CD4-positive, alpha-beta T cell treated with Interleukin-4 for 1 hour (primary cell): Measurements from ENCODE around the gene DPP4.
A peak's percentile ranks its signal among the peaks of the same experiment; 100 is the strongest.

Source experiments
- DNase-seq, 2 donors: peaks; one replicate each; pipeline ENCODE4 v3.0.0-alpha.2; 2020 to 2022

The DPP4 gene

GRCh38 chr2:162016080-162016479, 57.9 kb downstream of the DPP4 start:
- no peak for DNase-seq

DNA sequence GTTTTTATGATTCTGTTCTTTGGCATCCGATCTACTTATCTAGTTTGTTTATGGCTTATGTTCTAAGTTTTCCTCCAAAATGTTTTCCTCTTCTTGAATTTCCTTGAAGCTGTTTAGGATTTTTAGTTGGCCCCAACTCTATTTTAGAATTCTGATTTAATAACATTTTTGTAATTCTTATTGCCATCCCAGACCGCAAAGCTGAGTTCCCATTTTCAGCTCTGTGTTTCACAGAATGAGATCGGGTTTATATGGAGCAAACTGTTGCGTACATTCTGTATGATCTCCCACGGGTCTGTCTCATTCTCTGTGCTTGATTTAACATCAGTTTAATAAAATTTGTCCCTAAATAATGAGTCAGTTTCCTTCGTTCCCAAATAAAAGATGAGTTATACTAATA, 59.3 kb downstream of the DPP4 start:
- no peak for DNase-seq

GRCh38 chr2:162013514-162014475, 60.2 kb downstream of the DPP4 start:
- DNase-seq, result peak; percentile 19 to 51

GRCh38 chr2:162012565-162013058, 61.4 kb downstream of the DPP4 start:
- DNase-seq, result peak in 1 of 2 donors; percentile 17

GRCh38 chr2:162011706-162012564, 62.1 kb downstream of the DPP4 start:
- DNase-seq, result peak; percentile 55 to 88

- no peak for DNase-seq
Measured at GRCh38 chr2:162009543-162009942, 64.5 kb downstream of the DPP4 start.

DNA sequence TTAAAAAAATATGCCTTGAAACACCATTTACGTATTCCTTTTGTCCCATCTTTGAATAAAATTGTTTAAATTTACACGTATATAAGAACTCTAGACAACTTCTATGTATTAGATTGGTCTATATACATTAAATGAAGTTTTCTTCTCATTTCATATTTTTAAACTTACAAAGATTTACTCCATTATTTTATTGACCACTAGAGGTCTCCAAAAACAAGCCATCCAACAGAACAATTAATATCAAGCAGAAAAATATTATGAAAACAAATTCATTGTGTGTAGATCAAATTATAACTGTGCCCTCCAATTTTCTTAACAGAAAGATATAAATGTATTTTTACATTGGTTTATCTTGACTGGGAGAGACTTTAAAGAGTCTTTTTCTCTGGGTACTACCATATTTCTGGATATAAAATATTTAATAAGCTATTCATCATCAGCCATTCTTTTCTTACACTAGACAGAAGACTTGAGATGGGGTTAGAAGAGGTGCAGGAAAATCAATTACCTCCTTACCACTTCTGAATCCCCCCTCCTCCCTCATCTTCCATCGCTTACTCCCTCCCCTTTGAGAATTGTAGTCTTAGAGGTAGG, 66.5 kb downstream of the DPP4 start:
- peak in 1 of 2 donors; percentile 61 for DNase-seq

GRCh38 chr2:162006337-162006736, 67.7 kb downstream of the DPP4 start:
- DNase-seq, result no peak

GRCh38 chr2:162004031-162004430, 70.0 kb downstream of the DPP4 start:
- DNase-seq, result no peak

GRCh38 chr2:162002623-162003235, 71.3 kb downstream of the DPP4 start:
- DNase-seq, result no peak

GRCh38 chr2:162000431-162000830, 73.6 kb downstream of the DPP4 start:
- no peak for DNase-seq

DNA sequence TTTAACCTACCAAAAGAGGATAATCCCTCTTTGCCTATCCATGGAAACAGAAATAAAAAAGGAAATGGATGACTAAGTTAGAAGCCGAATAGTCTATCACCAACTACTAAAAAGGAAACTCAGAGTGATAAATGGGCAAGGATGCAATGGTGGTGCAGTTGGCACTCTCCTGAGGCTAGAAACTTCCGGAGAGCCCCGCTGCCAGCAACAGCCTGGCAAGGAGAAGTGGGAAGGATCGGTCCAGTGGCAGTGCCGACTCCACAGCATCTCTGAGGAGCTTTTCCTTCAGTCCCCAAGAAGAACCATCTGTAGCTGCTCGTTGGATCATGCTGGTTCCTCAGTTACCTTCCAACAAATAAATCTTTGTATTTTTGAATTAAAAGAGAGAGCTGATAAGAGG, 74.7 kb downstream of the DPP4 start:
- no peak for DNase-seq

DNA sequence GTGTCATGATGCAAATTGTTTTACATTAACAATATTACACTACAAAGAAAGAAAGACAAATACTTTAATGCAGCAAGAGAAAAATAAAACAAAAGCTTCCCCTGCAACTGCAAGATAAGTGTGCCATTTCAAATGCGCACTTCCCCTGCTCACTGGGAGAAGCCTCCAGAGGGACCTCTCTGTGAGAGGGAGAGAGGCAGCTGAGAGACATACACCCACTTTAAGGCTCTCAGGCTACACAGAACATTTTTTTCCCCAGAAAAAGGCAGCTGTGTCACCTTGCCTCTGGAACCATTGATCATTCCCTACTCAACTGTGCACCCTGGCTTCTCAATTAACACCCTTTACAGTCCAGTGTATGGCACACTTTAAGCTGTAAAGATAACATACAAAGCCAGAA, 75.2 kb downstream of the DPP4 start:
- no peak for DNase-seq

DNA sequence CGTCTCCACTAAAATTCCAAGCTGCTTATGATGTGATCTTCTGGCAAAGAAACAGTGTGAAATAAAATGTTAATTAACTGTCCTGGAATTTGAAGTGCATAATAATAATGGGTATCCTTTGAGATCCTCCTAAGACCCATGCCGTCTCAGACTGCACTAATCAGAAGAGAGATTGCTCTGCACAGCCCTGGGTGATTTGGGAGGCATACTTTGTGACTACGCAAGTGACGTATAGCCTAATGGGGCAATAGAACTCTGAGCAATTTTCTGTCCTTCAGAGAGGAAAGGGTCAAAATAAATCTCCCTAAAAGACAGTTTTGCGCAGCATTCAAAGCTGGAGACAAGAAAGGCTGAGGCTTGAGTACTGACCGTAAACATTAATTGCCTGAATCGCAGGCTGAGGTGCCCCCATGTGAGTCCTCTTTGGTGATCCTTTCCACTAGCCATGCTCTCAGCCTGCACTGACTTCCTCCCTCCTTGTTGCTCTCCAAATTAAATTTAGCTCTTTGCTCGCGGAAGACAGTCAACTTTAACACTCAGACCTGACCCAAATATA, 76.0 kb downstream of the DPP4 start:
- no peak for DNase-seq

GRCh38 chr2:161995553-161996016, 78.4 kb downstream of the DPP4 start:
- peak in 1 of 2 donors; percentile 37 for DNase-seq

GRCh38 chr2:161994761-161995520, 79.1 kb downstream of the DPP4 start:
- no peak for DNase-seq

DNA sequence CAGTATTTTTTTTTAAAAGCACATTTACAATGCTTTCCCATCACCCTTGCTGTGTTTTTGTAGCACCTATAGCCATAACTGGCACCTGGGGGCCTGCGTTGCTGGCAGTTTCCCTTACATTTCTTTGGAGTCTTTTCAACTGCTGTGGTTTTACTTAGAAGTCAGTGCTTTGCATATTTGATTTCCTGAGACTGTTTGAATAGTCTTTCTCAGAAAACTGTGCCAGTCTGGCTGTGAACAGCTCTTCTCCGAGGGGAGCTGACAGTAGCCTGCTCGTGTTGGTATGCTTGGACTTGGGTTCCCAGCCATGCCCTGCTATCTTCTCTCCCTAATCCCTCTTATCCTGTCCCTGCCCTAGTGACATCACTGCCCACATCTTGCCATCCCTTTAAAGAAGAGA, 81.5 kb downstream of the DPP4 start:
- peak; percentile 77 to 84 for DNase-seq

DNA sequence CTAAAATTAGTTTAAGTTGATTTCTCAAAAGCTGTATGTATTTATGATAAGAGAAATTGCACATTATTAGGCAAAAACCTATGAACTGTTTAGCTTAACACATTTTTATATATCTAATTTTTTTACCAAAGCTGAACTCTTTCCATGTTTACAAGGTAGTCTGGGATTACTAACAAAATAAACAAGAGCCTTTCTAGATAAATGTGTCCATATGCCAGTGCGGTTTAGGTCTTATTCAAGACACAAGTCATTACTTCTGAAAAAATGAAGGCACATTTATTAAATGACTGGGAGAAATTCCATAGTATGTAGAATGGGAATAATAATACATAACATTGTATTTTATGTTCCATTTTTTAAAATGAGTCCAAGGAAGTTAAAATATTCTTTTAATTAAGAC, 82.0 kb downstream of the DPP4 start:
- no peak for DNase-seq

- no peak for DNase-seq
Measured at GRCh38 chr2:161990741-161991140, 83.3 kb downstream of the DPP4 start.

DNA sequence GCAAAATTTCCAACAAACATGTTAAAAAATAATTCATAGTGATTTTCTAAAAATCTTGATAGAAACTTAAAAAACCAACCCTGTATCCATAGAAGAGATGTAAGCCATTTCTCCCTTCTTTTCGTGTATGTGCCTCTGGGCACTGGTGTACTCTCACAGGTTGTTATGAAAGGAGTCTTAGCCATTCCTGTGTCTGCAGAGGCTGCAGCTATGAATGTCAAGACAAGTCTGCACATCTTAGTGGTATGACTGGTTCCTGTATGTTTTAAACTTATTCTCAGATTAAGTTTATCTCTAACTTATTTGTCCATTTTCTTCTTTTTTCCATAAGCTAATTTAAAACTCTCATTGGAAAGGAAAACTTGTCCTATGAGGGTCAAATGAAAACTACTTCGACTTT, 84.0 kb downstream of the DPP4 start:
- DNase-seq, result no peak

DNA sequence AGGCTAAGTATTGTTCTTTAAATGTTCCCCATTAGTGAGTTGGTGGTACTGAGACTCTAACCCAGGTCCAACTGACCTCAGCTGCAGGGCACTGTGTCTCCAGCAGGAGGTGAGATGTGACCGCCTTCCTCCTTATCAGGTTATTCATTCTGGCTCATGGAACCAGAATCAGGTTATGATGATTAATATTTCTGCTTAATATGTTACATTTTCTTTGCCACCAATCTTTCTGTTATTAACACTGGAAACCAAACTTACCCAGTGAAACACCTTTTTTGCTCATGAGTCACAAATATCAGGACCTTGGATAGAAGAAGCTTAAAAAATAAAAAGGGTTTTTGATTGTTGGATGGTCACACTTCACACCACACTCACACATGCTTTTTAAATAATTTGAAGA, 85.4 kb downstream of the DPP4 start:
- no peak for DNase-seq
